ENCODE data around the gene KRTAP4-2. TPM values are rescaled to one million over a fixed set of nuclear protein-coding genes. Genes with fewer than 3 reads are reported as not detected.
"Not testable (repeated sequence)": the region's sequence is repeated elsewhere in the genome, so short reads cannot be mapped to it uniquely, and the experiment has no call there.

The KRTAP4-2 gene
- total RNA-seq, 1 donor from 2014 or later, result not detected

DNA sequence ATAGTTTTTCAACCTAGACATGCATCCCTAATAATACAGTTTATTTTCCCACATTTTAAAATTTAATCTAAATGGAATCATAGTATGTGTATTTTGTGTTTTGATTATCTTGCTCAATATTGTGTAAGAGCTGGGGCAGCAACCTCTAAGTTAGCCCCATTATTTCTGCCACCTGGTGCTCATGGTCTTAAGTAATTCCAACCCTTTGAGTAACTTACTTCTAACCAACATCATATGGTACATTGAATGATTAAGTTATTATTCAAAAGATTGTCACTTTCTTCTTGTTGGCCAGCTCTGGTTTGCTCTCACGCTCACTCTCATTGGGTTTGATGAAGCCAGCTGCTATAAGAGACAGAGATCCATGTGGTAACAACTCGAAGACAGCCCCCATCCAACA is 6.1 kb downstream of the KRTAP4-2 start:
- Histone ChIP-seq H3K4me3 (ENCODE audit: low read depth, low read length) (no peak overlapping the region), H3K27me3 (ENCODE audit: control insufficient read depth, insufficient read depth, low read length) (no peaks in the 10 kb centered on the region), H3K36me3 (ENCODE audit: control insufficient read depth, insufficient read depth, low read length) (no peaks in the 10 kb centered on the region)
- FAIRE-seq (no peak), DNase-seq (ENCODE audit: low read depth) (no peak)
- TF ChIP-seq, protein P1, sequence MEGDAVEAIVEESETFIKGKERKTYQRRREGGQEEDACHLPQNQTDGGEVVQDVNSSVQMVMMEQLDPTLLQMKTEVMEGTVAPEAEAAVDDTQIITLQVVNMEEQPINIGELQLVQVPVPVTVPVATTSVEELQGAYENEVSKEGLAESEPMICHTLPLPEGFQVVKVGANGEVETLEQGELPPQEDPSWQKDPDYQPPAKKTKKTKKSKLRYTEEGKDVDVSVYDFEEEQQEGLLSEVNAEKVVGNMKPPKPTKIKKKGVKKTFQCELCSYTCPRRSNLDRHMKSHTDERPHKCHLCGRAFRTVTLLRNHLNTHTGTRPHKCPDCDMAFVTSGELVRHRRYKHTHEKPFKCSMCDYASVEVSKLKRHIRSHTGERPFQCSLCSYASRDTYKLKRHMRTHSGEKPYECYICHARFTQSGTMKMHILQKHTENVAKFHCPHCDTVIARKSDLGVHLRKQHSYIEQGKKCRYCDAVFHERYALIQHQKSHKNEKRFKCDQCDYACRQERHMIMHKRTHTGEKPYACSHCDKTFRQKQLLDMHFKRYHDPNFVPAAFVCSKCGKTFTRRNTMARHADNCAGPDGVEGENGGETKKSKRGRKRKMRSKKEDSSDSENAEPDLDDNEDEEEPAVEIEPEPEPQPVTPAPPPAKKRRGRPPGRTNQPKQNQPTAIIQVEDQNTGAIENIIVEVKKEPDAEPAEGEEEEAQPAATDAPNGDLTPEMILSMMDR (IDR thresholded peaks at IDR 0.05; ENCODE audit: insufficient read depth, low read length, severe bottlenecking), result no peak

DNA sequence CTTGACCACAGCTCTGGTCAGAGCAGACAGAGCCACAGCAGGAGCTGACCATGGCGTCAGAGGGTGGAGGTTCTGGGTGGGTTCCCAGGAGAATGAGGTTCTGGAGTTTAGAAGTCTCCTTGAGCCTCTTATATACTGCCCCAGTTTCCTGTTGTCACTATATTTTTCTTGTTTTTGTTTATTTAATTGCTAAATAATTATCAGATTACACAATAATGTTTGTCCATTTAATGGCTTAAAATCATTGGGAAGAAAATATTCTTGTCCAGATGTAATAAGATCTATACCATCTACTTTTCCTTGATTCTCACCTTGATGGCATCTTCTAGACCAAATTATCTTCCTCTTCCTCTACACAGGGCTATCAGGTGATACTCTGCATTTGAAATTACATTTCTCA is 9.9 kb downstream of the KRTAP4-2 start, which contains the start of gene KRTAP4-3:
KRTAP4-3 (minus strand) TSS at position 101 of the 400 bp plus-strand sequence; CDS start at position 52, 49 bp downstream.
- no peaks in the 10 kb centered on the region for H3K36me3 ChIP-seq (ENCODE audit: control insufficient read depth, insufficient read depth, low read length)
- DNase-seq (ENCODE audit: low read depth) (no peak), FAIRE-seq (no peak)
- no peak within 1 kb of the TSS for H3K4me3 ChIP-seq (ENCODE audit: low read depth, low read length)
- no peaks in the 10 kb centered on the region for H3K27me3 ChIP-seq (ENCODE audit: control insufficient read depth, insufficient read depth, low read length)
- TF ChIP-seq, protein P1 (IDR thresholded peaks at IDR 0.05; ENCODE audit: insufficient read depth, low read length, severe bottlenecking), result no peak

DNA sequence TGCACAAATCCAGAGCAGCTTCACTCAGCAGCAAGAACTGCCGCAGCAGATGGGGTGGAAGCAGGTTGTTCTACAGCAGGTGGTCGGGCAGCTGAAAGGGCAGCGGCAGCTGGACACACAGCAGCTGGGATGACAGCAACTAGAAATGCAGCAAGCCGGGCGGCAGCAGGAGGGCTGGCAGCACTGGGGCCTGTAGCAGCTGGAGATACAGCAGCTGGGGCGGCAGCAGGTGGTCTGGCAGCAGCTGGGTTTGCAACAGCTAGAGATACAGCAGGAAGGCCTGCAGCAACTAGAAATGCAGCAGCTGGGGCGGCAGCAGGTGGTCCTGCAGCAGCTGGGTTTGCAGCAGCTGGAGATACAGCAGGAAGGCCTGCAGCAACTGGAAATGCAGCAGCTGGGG is 10.5 kb downstream of the KRTAP4-2 start:
- Histone ChIP-seq H3K36me3 (ENCODE audit: control insufficient read depth, insufficient read depth, low read length) (no peaks in the 10 kb centered on the region), H3K27me3 (ENCODE audit: control insufficient read depth, insufficient read depth, low read length) (no peaks in the 10 kb centered on the region), H3K4me3 (ENCODE audit: low read depth, low read length) (no peak overlapping the region)
- TF ChIP-seq, protein P1 (IDR thresholded peaks at IDR 0.05; ENCODE audit: insufficient read depth, low read length, severe bottlenecking), result no peak
- no peak for DNase-seq (ENCODE audit: low read depth)
- FAIRE-seq, result no peak

DNA sequence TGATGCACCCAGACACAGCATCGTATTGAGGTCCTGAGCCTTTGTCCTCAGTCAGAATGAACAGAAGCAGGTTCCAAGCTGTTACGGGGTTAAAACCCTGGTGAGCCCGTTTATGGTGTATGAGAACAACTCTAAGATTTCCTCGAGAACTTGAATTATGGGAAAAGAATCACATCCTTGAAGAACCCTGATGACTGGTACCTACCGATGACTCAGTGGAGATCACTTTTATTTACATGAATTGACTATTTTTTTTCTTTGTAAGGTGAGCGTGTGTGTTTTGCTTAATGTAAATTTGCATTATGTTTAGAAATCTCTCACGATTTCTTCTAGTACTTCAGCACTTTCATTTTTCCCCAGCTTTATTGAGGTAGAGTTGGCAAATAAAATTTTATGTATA is 14.2 kb downstream of the KRTAP4-2 start:
- FAIRE-seq (no peak), DNase-seq (ENCODE audit: low read depth) (peak; percentile 54)
- Histone ChIP-seq H3K4me3 (ENCODE audit: low read depth, low read length) (no peak overlapping the region), H3K36me3 (ENCODE audit: control insufficient read depth, insufficient read depth, low read length) (no peaks in the 10 kb centered on the region), H3K27me3 (ENCODE audit: control insufficient read depth, insufficient read depth, low read length) (no peaks in the 10 kb centered on the region)
- TF ChIP-seq, protein P1 (IDR thresholded peaks at IDR 0.05; ENCODE audit: insufficient read depth, low read length, severe bottlenecking), result no peak

DNA sequence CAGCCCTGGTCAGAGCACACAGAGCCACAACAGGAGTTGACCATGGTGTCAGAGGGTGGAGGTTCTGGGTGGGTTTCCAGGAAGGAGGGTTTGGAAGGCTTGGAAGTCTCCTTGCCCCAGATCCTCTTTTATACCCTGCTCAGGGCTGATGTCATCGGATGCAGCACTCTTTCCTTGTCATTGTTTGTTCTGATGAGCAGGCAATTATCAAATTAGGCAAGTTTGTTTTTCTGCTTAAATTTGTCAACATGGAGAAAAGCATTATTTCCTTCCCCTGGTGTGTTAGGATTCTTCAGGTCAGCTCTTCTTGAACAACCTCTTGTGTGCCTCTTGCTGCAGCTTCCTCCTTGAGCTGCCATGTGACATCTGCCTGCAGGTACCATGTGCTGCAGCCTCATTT is 17.4 kb downstream of the KRTAP4-2 start, which contains the start of gene KRTAP4-4:
KRTAP4-4 (minus strand) TSS at position 101 of the 400 bp plus-strand sequence; CDS start at position 44, 57 bp downstream.
- DNase-seq (ENCODE audit: low read depth) (no peak), FAIRE-seq (peak; percentile 23)
- no peaks in the 10 kb centered on the region for H3K27me3 ChIP-seq (ENCODE audit: control insufficient read depth, insufficient read depth, low read length)
- H3K36me3 ChIP-seq (ENCODE audit: control insufficient read depth, insufficient read depth, low read length), result no peaks in the 10 kb centered on the region
- TF ChIP-seq, protein P1 (IDR thresholded peaks at IDR 0.05; ENCODE audit: insufficient read depth, low read length, severe bottlenecking), result no peak
- H3K4me3 ChIP-seq (ENCODE audit: low read depth, low read length), result no peak within 1 kb of the TSS

DNA sequence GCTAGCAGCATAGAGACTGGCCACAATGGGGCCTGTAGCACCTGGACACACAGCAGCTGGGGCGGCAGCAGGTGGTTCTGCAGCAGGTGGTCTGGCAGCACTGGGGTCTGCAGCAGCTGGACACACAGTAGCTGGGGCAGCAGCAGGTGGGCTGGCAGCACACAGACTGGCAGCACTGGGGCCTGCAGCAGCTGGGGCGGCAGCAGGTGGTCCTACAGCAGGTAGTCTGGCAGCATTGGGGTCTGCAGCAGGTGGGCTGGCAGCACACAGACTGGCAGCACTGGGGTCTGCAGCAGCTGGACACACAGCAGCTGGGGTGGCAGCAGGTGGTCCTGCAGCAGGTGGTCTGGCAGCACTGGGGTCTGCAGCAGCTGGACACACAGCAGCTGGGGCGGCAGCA is 17.8 kb downstream of the KRTAP4-2 start:
- H3K36me3 ChIP-seq (ENCODE audit: control insufficient read depth, insufficient read depth, low read length); DNase-seq (ENCODE audit: low read depth); H3K27me3 ChIP-seq (ENCODE audit: control insufficient read depth, insufficient read depth, low read length); H3K4me3 ChIP-seq (ENCODE audit: low read depth, low read length); FAIRE-seq: not testable (repeated sequence)

Data from bronchial epithelial cell (primary cell).